Central memory CD8-positive, alpha-beta T cell (primary cell): ENCODE measurements around the gene MPZL1.
A peak's percentile ranks its signal among the peaks of the same experiment; 100 is the strongest.
"Not testable (repeated sequence)": the region's sequence is repeated elsewhere in the genome, so short reads cannot be mapped to it uniquely, and the experiment has no call there.

Experiments
- ATAC-seq: fragments of 150-1000 bp; cut with Tn5 transposase; replicated peaks from 2 replicates; pipeline ENCODE4 v1.10.0; 2022; ENCODE audit warnings: mild to moderate bottlenecking, moderate FRiP score, moderate number of reproducible peaks; ENCODE audit not compliant: poor library complexity, severe bottlenecking; ENCODE audit errors: extremely low read depth
- DNase-seq, 2 donors: peaks; one replicate each; pipeline ENCODE4 v3.0.0; 2021; ENCODE audit warnings: low spot score in 2 of 2
- H3K27ac Mint-ChIP-seq: one replicate; pipeline ENCODE4 v1.8.0; 2022; ENCODE audit warnings: low read depth, mild to moderate bottlenecking, moderate library complexity, mixed read lengths
- H3K27me3 Mint-ChIP-seq: one replicate; pipeline ENCODE4 v1.8.0; 2022; ENCODE audit warnings: mixed read lengths
- H3K36me3 Mint-ChIP-seq: one replicate; pipeline ENCODE4 v1.8.0; 2022; ENCODE audit warnings: mild to moderate bottlenecking, moderate library complexity, mixed read lengths; ENCODE audit not compliant: insufficient read depth
- H3K4me1 Mint-ChIP-seq: one replicate; pipeline ENCODE4 v1.8.0; 2022; ENCODE audit warnings: mixed read lengths
- H3K4me3 Mint-ChIP-seq: one replicate; pipeline ENCODE4 v1.8.0; 2022; ENCODE audit warnings: mild to moderate bottlenecking, moderate library complexity, mixed read lengths
- H3K9me3 Mint-ChIP-seq: one replicate; pipeline ENCODE4 v1.8.0; 2022; ENCODE audit warnings: mixed read lengths

Gene MPZL1

GRCh38 chr1:167714439-167715156, 7.2 kb upstream of the MPZL1 start:
- peaks cover 38% of the 10 kb centered on the region for H3K4me1 Mint-ChIP-seq
- H3K9me3 Mint-ChIP-seq, result peaks cover 12% of the 10 kb centered on the region
- DNase-seq (peak; percentile 85 to 94), ATAC-seq (peak; percentile 53)
- peaks cover 43% of the 10 kb centered on the region for H3K36me3 Mint-ChIP-seq
- H3K27ac Mint-ChIP-seq, result peak overlapping the region; percentile 100
- H3K4me3 Mint-ChIP-seq, result peak overlapping the region; percentile 92
- peaks cover 15% of the 10 kb centered on the region for H3K27me3 Mint-ChIP-seq

GRCh38 chr1:167715157-167715999, 6.4 kb upstream of the MPZL1 start:
- peaks cover 39% of the 10 kb centered on the region for H3K4me1 Mint-ChIP-seq
- ATAC-seq (peak; percentile 61), DNase-seq (peak; percentile 87 to 89)
- peaks cover 15% of the 10 kb centered on the region for H3K27me3 Mint-ChIP-seq
- peak overlapping the region; percentile 92 for H3K4me3 Mint-ChIP-seq
- H3K36me3 Mint-ChIP-seq, result peaks cover 43% of the 10 kb centered on the region
- peaks cover 12% of the 10 kb centered on the region for H3K9me3 Mint-ChIP-seq
- H3K27ac Mint-ChIP-seq, result peak overlapping the region; percentile 100

GRCh38 chr1:167716000-167716271, 5.8 kb upstream of the MPZL1 start:
- Mint-ChIP-seq H3K4me3 (peak overlapping the region; percentile 92), H3K27me3 (peaks cover 15% of the 10 kb centered on the region), H3K4me1 (peaks cover 41% of the 10 kb centered on the region), H3K9me3 (peaks cover 12% of the 10 kb centered on the region), H3K36me3 (peaks cover 41% of the 10 kb centered on the region), H3K27ac (peak overlapping the region; percentile 100)
- ATAC-seq, result no peak
- no peak for DNase-seq

GRCh38 chr1:167717351-167717750, 4.4 kb upstream of the MPZL1 start:
- Mint-ChIP-seq H3K4me1 (peaks cover 51% of the 10 kb centered on the region), H3K4me3 (peak overlapping the region; percentile 92), H3K27me3 (peaks cover 15% of the 10 kb centered on the region), H3K27ac (no peak overlapping the region), H3K9me3 (peaks cover 12% of the 10 kb centered on the region), H3K36me3 (peaks cover 45% of the 10 kb centered on the region)
- DNase-seq (no peak), ATAC-seq (no peak)

GRCh38 chr1:167718914-167719691, 2.7 kb upstream of the MPZL1 start:
- H3K36me3 Mint-ChIP-seq, result peaks cover 33% of the 10 kb centered on the region
- H3K4me3 Mint-ChIP-seq, result no peak overlapping the region
- peaks cover 13% of the 10 kb centered on the region for H3K27me3 Mint-ChIP-seq
- peaks cover 12% of the 10 kb centered on the region for H3K9me3 Mint-ChIP-seq
- no peak overlapping the region for H3K27ac Mint-ChIP-seq
- ATAC-seq (no peak), DNase-seq (no peak)
- peaks cover 45% of the 10 kb centered on the region for H3K4me1 Mint-ChIP-seq

GRCh38 chr1:167719715-167720421, 1.9 kb upstream of the MPZL1 start:
- H3K27me3 Mint-ChIP-seq, DNase-seq, H3K9me3 Mint-ChIP-seq, ATAC-seq, H3K4me3 Mint-ChIP-seq: not testable (repeated sequence)
- Mint-ChIP-seq H3K27ac (peak overlapping the region; percentile 12), H3K36me3 (peaks cover 25% of the 10 kb centered on the region), H3K4me1 (peaks cover 43% of the 10 kb centered on the region)

GRCh38 chr1:167720965-167721616, 691 bp upstream of the MPZL1 start:
- H3K9me3 Mint-ChIP-seq, result no peaks in the 10 kb centered on the region
- H3K27ac Mint-ChIP-seq, result peak overlapping the region; percentile 88
- H3K36me3 Mint-ChIP-seq, result peaks cover 13% of the 10 kb centered on the region
- ATAC-seq (no peak), DNase-seq (no peak)
- peaks cover 31% of the 10 kb centered on the region for H3K4me1 Mint-ChIP-seq
- H3K27me3 Mint-ChIP-seq, result no peaks in the 10 kb centered on the region
- H3K4me3 Mint-ChIP-seq, result peak overlapping the region; percentile 90

- DNase-seq (no peak), ATAC-seq (peak; percentile 37)
- H3K27me3 Mint-ChIP-seq, result no peaks in the 10 kb centered on the region
- H3K27ac Mint-ChIP-seq, result peak overlapping the region; percentile 88
- H3K36me3 Mint-ChIP-seq, result peaks cover 6% of the 10 kb centered on the region
- no peaks in the 10 kb centered on the region for H3K9me3 Mint-ChIP-seq
- H3K4me1 Mint-ChIP-seq, result peaks cover 30% of the 10 kb centered on the region
- H3K4me3 Mint-ChIP-seq, result peak overlapping the region; percentile 90
Measured at GRCh38 chr1:167722152-167722869, 529 bp downstream of the MPZL1 start.

- Mint-ChIP-seq H3K27me3 (no peaks in the 10 kb centered on the region), H3K36me3 (peaks cover 6% of the 10 kb centered on the region), H3K4me1 (peaks cover 30% of the 10 kb centered on the region), H3K9me3 (no peaks in the 10 kb centered on the region), H3K27ac (no peak overlapping the region), H3K4me3 (peak overlapping the region; percentile 90)
- ATAC-seq (no peak), DNase-seq (no peak)
Measured at GRCh38 chr1:167722870-167723251, 1.1 kb downstream of the MPZL1 start.

GRCh38 chr1:167723707-167724323, 2.0 kb downstream of the MPZL1 start:
- H3K4me1 Mint-ChIP-seq, result peaks cover 30% of the 10 kb centered on the region
- peak overlapping the region; percentile 90 for H3K4me3 Mint-ChIP-seq
- H3K27ac Mint-ChIP-seq, result no peak overlapping the region

GRCh38 chr1:167726008-167726407, 4.2 kb downstream of the MPZL1 start:
- Mint-ChIP-seq H3K36me3 (peaks cover 6% of the 10 kb centered on the region), H3K27me3 (no peaks in the 10 kb centered on the region), H3K27ac (no peak overlapping the region), H3K9me3 (no peaks in the 10 kb centered on the region), H3K4me1 (peaks cover 21% of the 10 kb centered on the region), H3K4me3 (no peak overlapping the region)
- DNase-seq, result no peak
- ATAC-seq, result no peak

More at GRCh38 chr1:167723707-167724323, 2.0 kb downstream of the MPZL1 start:
- ATAC-seq (no peak), DNase-seq (no peak)
- H3K9me3 Mint-ChIP-seq, result no peaks in the 10 kb centered on the region
- no peaks in the 10 kb centered on the region for H3K27me3 Mint-ChIP-seq
- H3K36me3 Mint-ChIP-seq, result peaks cover 4% of the 10 kb centered on the region
